Measurements from ENCODE around the gene PAX3. TPM values are rescaled to one million over a fixed set of nuclear protein-coding genes. Genes with fewer than 3 reads are reported as not detected.
A peak's percentile ranks its signal among the peaks of the same experiment; 100 is the strongest.

The PAX3 gene
- total and polyA plus RNA-seq, 4 donors, result not detected

- H3K36me3 ChIP-seq (ENCODE audit: control insufficient read depth in 4 of 4, insufficient read depth in 3 of 4, low read depth in 1 of 4, low read length in 3 of 4), result no peaks in the 10 kb centered on the region
- H3K4me1 ChIP-seq (ENCODE audit: control insufficient read depth in 4 of 4, insufficient read depth in 4 of 4, low read length in 3 of 4), result peaks cover 8 to 26% (median 23%) of the 10 kb centered on the region in 4 donors
- H3K9ac ChIP-seq (ENCODE audit: low read depth in 1 of 2, low read length in 2 of 2), result no peak overlapping the region
- peaks cover 15 to 36% (median 24%) of the 10 kb centered on the region in 4 donors for H3K27me3 ChIP-seq (ENCODE audit: control insufficient read depth in 4 of 4, insufficient read depth in 4 of 4, low read length in 3 of 4)
- H3K9me3 ChIP-seq (ENCODE audit: control insufficient read depth in 4 of 4, low read length in 3 of 4), result peaks cover 0 to 4% (median 1%) of the 10 kb centered on the region in 4 donors
- peak overlapping the region; percentile 35 to 64 (median 58) for H3K4me3 ChIP-seq (ENCODE audit: low read depth in 1 of 3, low read length in 3 of 3)
- TF ChIP-seq GABPA (IDR thresholded peaks at IDR 0.05 in 1 of 2, conservative IDR thresholded peaks at IDR 0.05 in 1 of 2) (no peak), TAF1 (conservative IDR thresholded peaks at IDR 0.05) (no peak), REST (IDR thresholded peaks at IDR 0.05) (no peak), SP1 (IDR thresholded peaks at IDR 0.05) (no peak), RAD21 (IDR thresholded peaks at IDR 0.05) (no peak), RXRA (IDR thresholded peaks at IDR 0.05) (no peak), YY1 (IDR thresholded peaks at IDR 0.05) (no peak), CTCF (IDR thresholded peaks at IDR 0.05; ENCODE audit: low read depth, low read length, missing input control) (no peak), EGR1 (IDR thresholded peaks at IDR 0.05; ENCODE audit: low read depth in 2 of 2) (no peak), NR2F2 (IDR thresholded peaks at IDR 0.05) (no peak), FOXA2 (IDR thresholded peaks at IDR 0.05) (no peak), JUND (IDR thresholded peaks at IDR 0.05) (no peak), HNF4G (IDR thresholded peaks at IDR 0.05) (no peak), FOXA1 (IDR thresholded peaks at IDR 0.05) (no peak), MAX (IDR thresholded peaks at IDR 0.05) (no peak), ATF3 (IDR thresholded peaks at IDR 0.05) (no peak)
- no peak overlapping the region for H3K27ac ChIP-seq (ENCODE audit: low read depth in 1 of 2, low read length in 2 of 2)
- no peak for DNase-seq (ENCODE audit: low spot score)
- WGBS, result 5% methylated on average over 39 of the region's 39 CpGs
These were observed 6.1 kb upstream of the PAX3 start for GRCh38 chr2:222304737-222305515.
